GM12878 (cell line): Measurements from ENCODE around the gene SGK2.

Experiments used
- POLR2A ChIP-seq: IDR thresholded peaks from 2 replicates; pipeline ENCODE4 v1.6.1; 2011; ENCODE audit warnings: low read depth, mild to moderate bottlenecking, low read length
- SMC3 ChIP-seq: IDR thresholded peaks from 2 replicates; pipeline ENCODE4 v1.6.1; 2011; ENCODE audit warnings: low read length, improper control_type of control experiment, borderline replicate concordance
- SRF ChIP-seq, 2 experiments: IDR thresholded peaks; 2 replicates each; pipeline ENCODE4 v1.6.1; 2011; ENCODE audit warnings: low read depth in 2 of 2, low read length in 2 of 2, mild to moderate bottlenecking in 1 of 2, moderate library complexity in 1 of 2
- TBL1XR1 ChIP-seq: IDR thresholded peaks from 2 replicates; pipeline ENCODE4 v1.6.1; 2012; ENCODE audit warnings: low read depth, low read length, improper control_type of control experiment
- TCF7 ChIP-seq: IDR thresholded peaks from 2 replicates; pipeline ENCODE4 v1.6.1; 2014; ENCODE audit warnings: antibody characterized with exemption, borderline replicate concordance
- TF ChIP-seq, protein P1 (sequence below), 3 experiments: IDR thresholded peaks in 2 of 3; conservative IDR thresholded peaks in 1 of 3; 2 replicates each; pipeline ENCODE4 v1.5.1; 2011; ENCODE audit warnings: low read depth in 3 of 3, low read length in 3 of 3, mild to moderate bottlenecking in 3 of 3, control low read depth in 2 of 3, moderate library complexity in 2 of 3, inconsistent platforms in 1 of 3, mixed read lengths in 1 of 3; ENCODE audit not compliant: control insufficient read depth in 2 of 3, insufficient read depth in 1 of 3; ENCODE audit errors: extremely low read depth in 1 of 3
- TF ChIP-seq, protein P2 (sequence below): IDR thresholded peaks from 2 replicates; pipeline ENCODE4 v1.6.1; 2011; ENCODE audit warnings: low read depth, low read length, improper control_type of control experiment, borderline replicate concordance
- TF ChIP-seq, protein P3 (sequence below): IDR thresholded peaks from 2 replicates; pipeline ENCODE4 v1.6.1; 2012; ENCODE audit warnings: mild to moderate bottlenecking, low read depth, low read length

DNA sequence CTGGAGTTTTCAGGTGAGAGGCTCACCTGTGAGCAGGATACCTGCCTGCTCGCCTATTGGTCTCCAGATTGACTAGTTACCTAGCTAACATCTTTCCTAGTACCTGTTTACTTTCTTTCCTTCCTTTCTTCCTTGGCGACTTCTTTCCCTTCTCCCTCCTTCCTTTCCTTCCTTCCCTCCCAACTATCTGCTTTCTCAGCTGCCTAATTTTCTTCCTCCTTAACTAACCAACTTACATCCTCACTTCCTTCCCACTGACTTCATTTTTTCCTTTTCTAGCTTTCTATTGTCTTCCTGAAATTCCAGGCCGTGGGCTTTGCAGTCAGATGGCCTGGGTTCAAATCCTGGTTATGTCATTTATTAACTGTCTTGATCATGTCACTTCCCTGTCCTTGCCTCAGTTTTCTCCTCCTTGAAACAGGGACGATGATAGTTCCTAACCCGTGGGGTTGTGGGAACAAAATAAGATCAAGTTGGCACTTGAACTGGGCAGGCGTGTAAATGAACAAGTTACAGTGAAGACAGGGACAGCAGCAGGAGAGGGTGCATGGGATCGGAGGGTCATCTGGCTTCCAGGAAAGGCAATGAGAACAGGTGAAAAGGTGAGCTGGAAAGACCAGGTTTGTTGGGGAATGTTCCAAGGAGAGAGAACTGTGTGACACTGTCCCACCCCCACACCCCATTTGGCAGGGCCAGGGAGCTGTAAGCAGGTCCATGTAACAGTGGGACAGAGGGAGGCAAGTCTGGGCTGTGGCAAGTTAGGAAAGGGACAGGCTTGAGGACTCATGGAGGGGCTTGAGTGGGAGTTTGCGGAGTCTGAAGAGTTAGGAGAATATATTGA lies 540 bp downstream of the SGK2 start:
- TF ChIP-seq, protein P1, sequence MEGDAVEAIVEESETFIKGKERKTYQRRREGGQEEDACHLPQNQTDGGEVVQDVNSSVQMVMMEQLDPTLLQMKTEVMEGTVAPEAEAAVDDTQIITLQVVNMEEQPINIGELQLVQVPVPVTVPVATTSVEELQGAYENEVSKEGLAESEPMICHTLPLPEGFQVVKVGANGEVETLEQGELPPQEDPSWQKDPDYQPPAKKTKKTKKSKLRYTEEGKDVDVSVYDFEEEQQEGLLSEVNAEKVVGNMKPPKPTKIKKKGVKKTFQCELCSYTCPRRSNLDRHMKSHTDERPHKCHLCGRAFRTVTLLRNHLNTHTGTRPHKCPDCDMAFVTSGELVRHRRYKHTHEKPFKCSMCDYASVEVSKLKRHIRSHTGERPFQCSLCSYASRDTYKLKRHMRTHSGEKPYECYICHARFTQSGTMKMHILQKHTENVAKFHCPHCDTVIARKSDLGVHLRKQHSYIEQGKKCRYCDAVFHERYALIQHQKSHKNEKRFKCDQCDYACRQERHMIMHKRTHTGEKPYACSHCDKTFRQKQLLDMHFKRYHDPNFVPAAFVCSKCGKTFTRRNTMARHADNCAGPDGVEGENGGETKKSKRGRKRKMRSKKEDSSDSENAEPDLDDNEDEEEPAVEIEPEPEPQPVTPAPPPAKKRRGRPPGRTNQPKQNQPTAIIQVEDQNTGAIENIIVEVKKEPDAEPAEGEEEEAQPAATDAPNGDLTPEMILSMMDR (IDR thresholded peaks at IDR 0.05 in 2 of 3, conservative IDR thresholded peaks at IDR 0.05 in 1 of 3; ENCODE audit: control insufficient read depth in 2 of 3, extremely low read depth in 1 of 3, insufficient read depth in 1 of 3, low read depth in 3 of 3, low read length in 3 of 3): no peak
- TF ChIP-seq SMC3: no peak
- TF ChIP-seq POLR2A: no peak
- TF ChIP-seq, protein P2, sequence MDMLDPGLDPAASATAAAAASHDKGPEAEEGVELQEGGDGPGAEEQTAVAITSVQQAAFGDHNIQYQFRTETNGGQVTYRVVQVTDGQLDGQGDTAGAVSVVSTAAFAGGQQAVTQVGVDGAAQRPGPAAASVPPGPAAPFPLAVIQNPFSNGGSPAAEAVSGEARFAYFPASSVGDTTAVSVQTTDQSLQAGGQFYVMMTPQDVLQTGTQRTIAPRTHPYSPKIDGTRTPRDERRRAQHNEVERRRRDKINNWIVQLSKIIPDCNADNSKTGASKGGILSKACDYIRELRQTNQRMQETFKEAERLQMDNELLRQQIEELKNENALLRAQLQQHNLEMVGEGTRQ: no peak
- TF ChIP-seq TCF7: no peak
- no peak for TF ChIP-seq SRF (IDR thresholded peaks at IDR 0.05; ENCODE audit: low read depth in 2 of 2, low read length in 2 of 2)
- no peak for TF ChIP-seq TBL1XR1
- TF ChIP-seq, protein P3, sequence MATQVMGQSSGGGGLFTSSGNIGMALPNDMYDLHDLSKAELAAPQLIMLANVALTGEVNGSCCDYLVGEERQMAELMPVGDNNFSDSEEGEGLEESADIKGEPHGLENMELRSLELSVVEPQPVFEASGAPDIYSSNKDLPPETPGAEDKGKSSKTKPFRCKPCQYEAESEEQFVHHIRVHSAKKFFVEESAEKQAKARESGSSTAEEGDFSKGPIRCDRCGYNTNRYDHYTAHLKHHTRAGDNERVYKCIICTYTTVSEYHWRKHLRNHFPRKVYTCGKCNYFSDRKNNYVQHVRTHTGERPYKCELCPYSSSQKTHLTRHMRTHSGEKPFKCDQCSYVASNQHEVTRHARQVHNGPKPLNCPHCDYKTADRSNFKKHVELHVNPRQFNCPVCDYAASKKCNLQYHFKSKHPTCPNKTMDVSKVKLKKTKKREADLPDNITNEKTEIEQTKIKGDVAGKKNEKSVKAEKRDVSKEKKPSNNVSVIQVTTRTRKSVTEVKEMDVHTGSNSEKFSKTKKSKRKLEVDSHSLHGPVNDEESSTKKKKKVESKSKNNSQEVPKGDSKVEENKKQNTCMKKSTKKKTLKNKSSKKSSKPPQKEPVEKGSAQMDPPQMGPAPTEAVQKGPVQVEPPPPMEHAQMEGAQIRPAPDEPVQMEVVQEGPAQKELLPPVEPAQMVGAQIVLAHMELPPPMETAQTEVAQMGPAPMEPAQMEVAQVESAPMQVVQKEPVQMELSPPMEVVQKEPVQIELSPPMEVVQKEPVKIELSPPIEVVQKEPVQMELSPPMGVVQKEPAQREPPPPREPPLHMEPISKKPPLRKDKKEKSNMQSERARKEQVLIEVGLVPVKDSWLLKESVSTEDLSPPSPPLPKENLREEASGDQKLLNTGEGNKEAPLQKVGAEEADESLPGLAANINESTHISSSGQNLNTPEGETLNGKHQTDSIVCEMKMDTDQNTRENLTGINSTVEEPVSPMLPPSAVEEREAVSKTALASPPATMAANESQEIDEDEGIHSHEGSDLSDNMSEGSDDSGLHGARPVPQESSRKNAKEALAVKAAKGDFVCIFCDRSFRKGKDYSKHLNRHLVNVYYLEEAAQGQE: no peak
